ENCODE results near the gene BGLAP.

DNA sequence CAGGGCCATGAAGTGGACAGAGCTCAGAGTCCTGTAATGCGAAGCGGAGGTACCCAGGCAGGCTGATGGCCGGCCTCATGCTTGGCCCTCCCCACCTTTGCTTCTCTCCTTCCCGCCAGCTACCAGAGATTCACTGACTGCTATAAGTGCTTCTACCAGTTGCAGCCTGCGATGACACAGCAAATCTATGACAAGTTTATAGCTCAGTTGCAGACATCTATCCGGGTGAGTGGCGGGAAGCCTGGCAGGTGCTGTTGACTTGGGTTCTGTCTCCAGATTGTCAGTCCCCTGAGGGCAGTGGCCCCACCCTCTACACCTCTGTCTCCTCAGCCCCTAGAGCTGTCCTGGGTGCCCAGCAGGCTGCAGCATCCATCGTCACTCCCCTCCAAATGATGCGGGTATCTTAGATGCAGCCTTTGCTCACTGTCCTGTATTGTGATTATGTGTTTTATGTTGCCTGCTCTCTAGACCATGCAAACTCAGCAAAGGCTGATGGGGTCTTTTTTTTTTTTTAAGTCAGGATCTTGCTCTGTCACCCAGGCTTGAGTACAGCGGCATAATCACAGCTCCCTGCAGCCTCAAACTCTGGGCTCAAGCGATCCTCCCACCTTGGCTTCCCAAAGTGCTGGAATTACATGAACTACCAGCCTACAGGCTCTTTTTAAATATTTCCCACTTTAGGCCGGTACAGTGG is 9.6 kb upstream of the BGLAP start:
- no peak for TF ChIP-seq NR2C2 (CRISPR knock-in tag; IDR thresholded peaks at IDR 0.05)
- TF ChIP-seq ATF1 (CRISPR knock-in tag; IDR thresholded peaks at IDR 0.05): no peak
- TF ChIP-seq IRF2 (CRISPR knock-in tag; IDR thresholded peaks at IDR 0.05; ENCODE audit: borderline replicate concordance, low read depth): no peak
- TF ChIP-seq, protein P1, sequence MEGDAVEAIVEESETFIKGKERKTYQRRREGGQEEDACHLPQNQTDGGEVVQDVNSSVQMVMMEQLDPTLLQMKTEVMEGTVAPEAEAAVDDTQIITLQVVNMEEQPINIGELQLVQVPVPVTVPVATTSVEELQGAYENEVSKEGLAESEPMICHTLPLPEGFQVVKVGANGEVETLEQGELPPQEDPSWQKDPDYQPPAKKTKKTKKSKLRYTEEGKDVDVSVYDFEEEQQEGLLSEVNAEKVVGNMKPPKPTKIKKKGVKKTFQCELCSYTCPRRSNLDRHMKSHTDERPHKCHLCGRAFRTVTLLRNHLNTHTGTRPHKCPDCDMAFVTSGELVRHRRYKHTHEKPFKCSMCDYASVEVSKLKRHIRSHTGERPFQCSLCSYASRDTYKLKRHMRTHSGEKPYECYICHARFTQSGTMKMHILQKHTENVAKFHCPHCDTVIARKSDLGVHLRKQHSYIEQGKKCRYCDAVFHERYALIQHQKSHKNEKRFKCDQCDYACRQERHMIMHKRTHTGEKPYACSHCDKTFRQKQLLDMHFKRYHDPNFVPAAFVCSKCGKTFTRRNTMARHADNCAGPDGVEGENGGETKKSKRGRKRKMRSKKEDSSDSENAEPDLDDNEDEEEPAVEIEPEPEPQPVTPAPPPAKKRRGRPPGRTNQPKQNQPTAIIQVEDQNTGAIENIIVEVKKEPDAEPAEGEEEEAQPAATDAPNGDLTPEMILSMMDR (IDR thresholded peaks at IDR 0.05): no peak
- TF ChIP-seq PRRX2 (CRISPR knock-in tag; IDR thresholded peaks at IDR 0.05): no peak
- TF ChIP-seq ZNF396 (CRISPR knock-in tag; IDR thresholded peaks at IDR 0.05; ENCODE audit: borderline replicate concordance): no peak
- TF ChIP-seq, protein P2, sequence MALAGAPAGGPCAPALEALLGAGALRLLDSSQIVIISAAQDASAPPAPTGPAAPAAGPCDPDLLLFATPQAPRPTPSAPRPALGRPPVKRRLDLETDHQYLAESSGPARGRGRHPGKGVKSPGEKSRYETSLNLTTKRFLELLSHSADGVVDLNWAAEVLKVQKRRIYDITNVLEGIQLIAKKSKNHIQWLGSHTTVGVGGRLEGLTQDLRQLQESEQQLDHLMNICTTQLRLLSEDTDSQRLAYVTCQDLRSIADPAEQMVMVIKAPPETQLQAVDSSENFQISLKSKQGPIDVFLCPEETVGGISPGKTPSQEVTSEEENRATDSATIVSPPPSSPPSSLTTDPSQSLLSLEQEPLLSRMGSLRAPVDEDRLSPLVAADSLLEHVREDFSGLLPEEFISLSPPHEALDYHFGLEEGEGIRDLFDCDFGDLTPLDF (CRISPR knock-in tag; IDR thresholded peaks at IDR 0.05): no peak
- no peak for TF ChIP-seq KAT7 (CRISPR knock-in tag; IDR thresholded peaks at IDR 0.05; ENCODE audit: borderline replicate concordance)
- no peak for TF ChIP-seq NFYB (CRISPR knock-in tag; conservative IDR thresholded peaks at IDR 0.05; ENCODE audit: low read depth)
- no peak for TF ChIP-seq ZNF263 (CRISPR knock-in tag; IDR thresholded peaks at IDR 0.05; ENCODE audit: low read depth)
- TF ChIP-seq, protein P3, sequence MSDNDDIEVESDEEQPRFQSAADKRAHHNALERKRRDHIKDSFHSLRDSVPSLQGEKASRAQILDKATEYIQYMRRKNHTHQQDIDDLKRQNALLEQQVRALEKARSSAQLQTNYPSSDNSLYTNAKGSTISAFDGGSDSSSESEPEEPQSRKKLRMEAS (CRISPR knock-in tag; IDR thresholded peaks at IDR 0.05): no peak
- TF ChIP-seq, protein P4, sequence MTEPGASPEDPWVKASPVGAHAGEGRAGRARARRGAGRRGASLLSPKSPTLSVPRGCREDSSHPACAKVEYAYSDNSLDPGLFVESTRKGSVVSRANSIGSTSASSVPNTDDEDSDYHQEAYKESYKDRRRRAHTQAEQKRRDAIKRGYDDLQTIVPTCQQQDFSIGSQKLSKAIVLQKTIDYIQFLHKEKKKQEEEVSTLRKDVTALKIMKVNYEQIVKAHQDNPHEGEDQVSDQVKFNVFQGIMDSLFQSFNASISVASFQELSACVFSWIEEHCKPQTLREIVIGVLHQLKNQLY (CRISPR knock-in tag; IDR thresholded peaks at IDR 0.05): no peak

Data from WTC11 (cell line).